Activated CD8-positive, alpha-beta T cell treated with anti-CD3 and anti-CD28 coated beads for 36 hours (primary cell): Measurements from ENCODE around the gene SERPIND1. TPM values are rescaled to one million over a fixed set of nuclear protein-coding genes. Genes with fewer than 3 reads are reported as not detected.

Experiments used
- ATAC-seq: fragments of 200-7000 bp; cut with Tn5 transposase; one replicate; pipeline ENCODE4 v1.10.0; 2021; ENCODE audit warnings: mild to moderate bottlenecking, moderate library complexity
- CTCF ChIA-PET: fragments of 350-600 bp; sonication (Branson Sonifier 250); formaldehyde crosslinking; loops from one replicate; lab custom pipeline; 2021; ENCODE audit warnings: antibody characterized with exemption; lab: Charles Lee
- POLR2A ChIA-PET: fragments of 350-600 bp; sonication (Branson Sonifier 250); formaldehyde crosslinking; loops from one replicate; lab custom pipeline; 2021; ENCODE audit warnings: antibody characterized with exemption; lab: Charles Lee
- DNase-seq: peaks from one replicate; pipeline ENCODE4 v3.0.0-alpha.2; 2020
- H3K27ac Mint-ChIP-seq: one replicate; pipeline ENCODE4 v1.8.0; 2021; ENCODE audit warnings: mild to moderate bottlenecking, mixed read lengths
- H3K27me3 Mint-ChIP-seq: one replicate; pipeline ENCODE4 v1.8.0; 2021; ENCODE audit warnings: mixed read lengths
- H3K36me3 Mint-ChIP-seq: one replicate; pipeline ENCODE4 v1.8.0; 2021; ENCODE audit warnings: low read depth, mixed read lengths
- H3K4me1 Mint-ChIP-seq: one replicate; pipeline ENCODE4 v1.8.0; 2021; ENCODE audit warnings: low read depth, mixed read lengths
- H3K4me3 Mint-ChIP-seq: one replicate; pipeline ENCODE4 v1.8.0; 2021; ENCODE audit warnings: mild to moderate bottlenecking, moderate library complexity, mixed read lengths
- H3K9me3 Mint-ChIP-seq: one replicate; pipeline ENCODE4 v1.8.0; 2021; ENCODE audit warnings: mixed read lengths
- CTCF ChIP-seq: fragments of 200-600 bp; IDR thresholded peaks from one replicate; pipeline ENCODE4 v1.8.0; 2022; ENCODE audit warnings: antibody characterized with exemption, mild to moderate bottlenecking
- intact Hi-C: fragments of 100-400 bp; cut with micrococcal nuclease; formaldehyde crosslinking; loops from one replicate; pipeline ENCODE4 v1.10.0; 2022
- total RNA-seq, 2 experiments: library from RNA; stranded (reverse); gene quantifications; one replicate each; pipeline ENCODE4 v1.2.3, GENCODE V29; 2021

Gene SERPIND1
- total RNA-seq, 2 experiments from 2014 or later = not detected

GRCh38 chr22:20798218-20798617 is 24.3 kb downstream of the SERPIND1 start:
- no peak overlapping the region for H3K4me3 Mint-ChIP-seq
- DNase-seq = no peak
- peaks cover 31% of the 10 kb centered on the region for H3K36me3 Mint-ChIP-seq
- ChIA-PET POLR2A (no interaction called here), CTCF (interaction anchor here (7.0 kb wide), 1 partner anchor 16 kb away, joined by 57 read pairs; no protein-coding TSS in a partner anchor)
- no peaks in the 10 kb centered on the region for H3K4me1 Mint-ChIP-seq
- no peaks in the 10 kb centered on the region for H3K9me3 Mint-ChIP-seq
- H3K27me3 Mint-ChIP-seq = no peaks in the 10 kb centered on the region
- intact Hi-C loops = no loop called here
- no peak for TF ChIP-seq CTCF
- no peak overlapping the region for H3K27ac Mint-ChIP-seq
- no peak for ATAC-seq

- ChIA-PET CTCF (interaction anchor here (7.0 kb wide), 1 partner anchor 16 kb away, joined by 57 read pairs; no protein-coding TSS in a partner anchor), POLR2A (no interaction called here)
- H3K4me3 Mint-ChIP-seq = no peak overlapping the region
- H3K36me3 Mint-ChIP-seq = peaks cover 35% of the 10 kb centered on the region
- H3K27me3 Mint-ChIP-seq = no peaks in the 10 kb centered on the region
- H3K27ac Mint-ChIP-seq = no peak overlapping the region
- no peak for DNase-seq
- ATAC-seq = no peak
- no peaks in the 10 kb centered on the region for H3K4me1 Mint-ChIP-seq
- H3K9me3 Mint-ChIP-seq = no peaks in the 10 kb centered on the region
- intact Hi-C loops = no loop called here
- no peak for TF ChIP-seq CTCF
These were observed 25.1 kb downstream of the SERPIND1 start for GRCh38 chr22:20798974-20799373.

- peaks cover 37% of the 10 kb centered on the region for H3K36me3 Mint-ChIP-seq
- DNase-seq (no peak), ATAC-seq (no peak)
- POLR2A ChIA-PET = no interaction called here
- no peaks in the 10 kb centered on the region for H3K4me1 Mint-ChIP-seq
- no peak for TF ChIP-seq CTCF
- intact Hi-C loops = no loop called here
- CTCF ChIA-PET = interaction anchor here (2.5 to 7.0 kb wide), 2 partner anchors 16 to 17 kb away, joined by 14 to 57 read pairs; no protein-coding TSS in a partner anchor
- H3K4me3 Mint-ChIP-seq = no peak overlapping the region
- no peak overlapping the region for H3K27ac Mint-ChIP-seq
- H3K9me3 Mint-ChIP-seq = no peaks in the 10 kb centered on the region
- no peaks in the 10 kb centered on the region for H3K27me3 Mint-ChIP-seq
These were observed 25.5 kb downstream of the SERPIND1 start for GRCh38 chr22:20799449-20799848.

- H3K27ac Mint-ChIP-seq = no peak overlapping the region
- peaks cover 46% of the 10 kb centered on the region for H3K36me3 Mint-ChIP-seq
- intact Hi-C loops = no loop called here
- no peaks in the 10 kb centered on the region for H3K9me3 Mint-ChIP-seq
- CTCF ChIA-PET = interaction anchor here (1.1 to 1.2 kb wide), 2 partner anchors 18 to 219 kb away, joined by 3 to 9 read pairs; no protein-coding TSS in a partner anchor
- TF ChIP-seq CTCF = no peak
- H3K4me3 Mint-ChIP-seq = no peak overlapping the region
- H3K27me3 Mint-ChIP-seq = no peaks in the 10 kb centered on the region
- H3K4me1 Mint-ChIP-seq = peaks cover 5% of the 10 kb centered on the region
- no peak for DNase-seq
- POLR2A ChIA-PET = no interaction called here
- no peak for ATAC-seq
These were observed 28.5 kb downstream of the SERPIND1 start for GRCh38 chr22:20802452-20802851.

GRCh38 chr22:20802922-20803553 is 29.1 kb downstream of the SERPIND1 start:
- ATAC-seq (no peak), DNase-seq (no peak)
- Mint-ChIP-seq H3K27me3 (no peaks in the 10 kb centered on the region), H3K36me3 (peaks cover 45% of the 10 kb centered on the region), H3K4me3 (no peak overlapping the region), H3K27ac (no peak overlapping the region), H3K4me1 (peaks cover 5% of the 10 kb centered on the region), H3K9me3 (no peaks in the 10 kb centered on the region)
- no peak for TF ChIP-seq CTCF
- ChIA-PET POLR2A (no interaction called here), CTCF (interaction anchor here (1.1 to 1.2 kb wide), 2 partner anchors 19 to 218 kb away, joined by 3 to 9 read pairs; no protein-coding TSS in a partner anchor)
- intact Hi-C loops = no loop called here
